GM23338 (cell line): ENCODE measurements around the gene EXPH5. TPM values are rescaled to one million over a fixed set of nuclear protein-coding genes. Genes with fewer than 3 reads are reported as not detected.

ENCODE experiments used
- ATAC-seq: fragments of 200-7000 bp; cut with Tn5 transposase; 3 replicates; pipeline ENCODE4 v1.9.1; 2020
- DNase-seq: peaks from one replicate; pipeline ENCODE4 v3.0.0-alpha.2; 2015; ENCODE audit warnings: low spot score
- H2AFZ ChIP-seq: fragments of 200-600 bp; sonication (generic); 2 replicates; pipeline ENCODE4 v1.8.0; 2016; ENCODE audit warnings: antibody characterized with exemption, mild to moderate bottlenecking, moderate library complexity
- H3F3A ChIP-seq: fragments of 200-600 bp; sonication (generic); replicated peaks from 2 replicates; pipeline ENCODE4 v1.8.0; 2017; ENCODE audit warnings: antibody characterized with exemption, mixed run types, low read depth
- H3K27ac ChIP-seq: fragments of 200-600 bp; sonication (generic); 2 replicates; pipeline ENCODE4 v1.6.1; 2016; ENCODE audit warnings: low read depth
- H3K27me3 ChIP-seq: fragments of 200-600 bp; sonication (generic); 2 replicates; pipeline ENCODE4 v1.8.0; 2016; ENCODE audit warnings: mild to moderate bottlenecking, mixed run types, moderate library complexity; ENCODE audit not compliant: insufficient read depth
- H3K36me3 ChIP-seq: fragments of 200-600 bp; sonication (generic); 2 replicates; pipeline ENCODE4 v1.8.0; 2016; ENCODE audit warnings: mild to moderate bottlenecking; ENCODE audit not compliant: insufficient read depth
- H3K4me1 ChIP-seq: fragments of 200-600 bp; sonication (generic); 2 replicates; pipeline ENCODE4 v1.8.0; 2016; ENCODE audit warnings: mild to moderate bottlenecking, moderate library complexity; ENCODE audit not compliant: insufficient read depth
- H3K4me2 ChIP-seq: fragments of 200-600 bp; sonication (generic); 2 replicates; pipeline ENCODE4 v1.7.1; 2017; ENCODE audit warnings: mixed run types
- H3K4me3 ChIP-seq: fragments of 200-600 bp; sonication (generic); 2 replicates; pipeline ENCODE4 v1.6.1; 2016; ENCODE audit warnings: mixed run types
- H3K79me2 ChIP-seq: fragments of 200-600 bp; sonication (generic); replicated peaks from 2 replicates; pipeline ENCODE4 v1.8.0; 2017; ENCODE audit warnings: mild to moderate bottlenecking; ENCODE audit not compliant: insufficient read depth
- H3K9me2 ChIP-seq: fragments of 200-600 bp; sonication (generic); 2 replicates; pipeline ENCODE4 v1.8.0; 2017; ENCODE audit not compliant: insufficient read depth
- H4K20me1 ChIP-seq: fragments of 200-600 bp; sonication (generic); replicated peaks from 2 replicates; pipeline ENCODE4 v1.8.0; 2017; ENCODE audit warnings: mild to moderate bottlenecking; ENCODE audit not compliant: insufficient read depth
- H3K27ac Mint-ChIP-seq: 2 replicates; pipeline ENCODE4 v1.8.0; 2020; ENCODE audit warnings: inconsistent platforms, mild to moderate bottlenecking, moderate library complexity, mixed read lengths
- H3K27me3 Mint-ChIP-seq: 3 replicates; pipeline ENCODE4 v1.8.0; 2022; ENCODE audit warnings: low read depth, mild to moderate bottlenecking, moderate library complexity, mixed read lengths, inconsistent platforms; ENCODE audit not compliant: insufficient read depth, poor library complexity
- H3K36me3 Mint-ChIP-seq: 3 replicates; pipeline ENCODE4 v1.8.0; 2021; ENCODE audit warnings: low read depth, mild to moderate bottlenecking, inconsistent platforms, moderate library complexity, mixed read lengths
- H3K4me1 Mint-ChIP-seq: 3 replicates; pipeline ENCODE4 v1.8.0; 2020; ENCODE audit warnings: mild to moderate bottlenecking, inconsistent platforms, mixed read lengths
- H3K4me3 Mint-ChIP-seq: 3 replicates; pipeline ENCODE4 v1.8.0; 2021; ENCODE audit warnings: moderate library complexity, mild to moderate bottlenecking, inconsistent platforms, mixed read lengths
- H3K9me3 Mint-ChIP-seq: 3 replicates; pipeline ENCODE4 v1.8.0; 2020; ENCODE audit warnings: moderate library complexity, mild to moderate bottlenecking, inconsistent platforms, mixed read lengths
- CREB1 ChIP-seq: fragments of 250-450 bp; sonication (Bioruptor Pico); IDR thresholded peaks from 2 replicates; pipeline ENCODE4 v1.5.0; 2020; ENCODE audit warnings: low read depth, mild to moderate bottlenecking, moderate library complexity
- EZH2 ChIP-seq: fragments of 200-600 bp; sonication (generic); IDR thresholded peaks from one replicate; pipeline ENCODE4 v1.8.0; 2017; ENCODE audit warnings: antibody characterized with exemption, mild to moderate bottlenecking, low read depth; ENCODE audit not compliant: unreplicated experiment
- JUNB ChIP-seq: IDR thresholded peaks from one replicate; pipeline ENCODE4 v1.6.1; 2016; ENCODE audit warnings: antibody characterized with exemption; ENCODE audit not compliant: unreplicated experiment
- NANOG ChIP-seq: IDR thresholded peaks from 2 replicates; pipeline ENCODE4 v1.6.1; 2016; ENCODE audit warnings: antibody characterized with exemption, borderline replicate concordance
- POLR2AphosphoS5 ChIP-seq: IDR thresholded peaks from 2 replicates; pipeline ENCODE4 v1.6.1; 2016; ENCODE audit warnings: antibody characterized with exemption, low read depth
- ZNF114 ChIP-seq: fragments of 250-450 bp; sonication (Bioruptor Pico); IDR thresholded peaks from 2 replicates; pipeline ENCODE4 v1.5.0; 2020; ENCODE audit warnings: mild to moderate bottlenecking, moderate library complexity
- polyA plus RNA-seq: library from polyadenylated mRNA; unstranded; fragments of >200 nt; fragmentation: Nextera tagmentation; extraction: Ambion mirVana; gene quantifications from 2 replicates; pipeline ENCODE4 v1.2.1, GENCODE V29; 2016
- total RNA-seq: library from RNA; depleted of rRNA; stranded (reverse); fragments of >200 nt; shearing (Covaris generic); gene quantifications from 2 replicates; pipeline ENCODE4 v1.2.3, GENCODE V29; 2014
- TF ChIP-seq, protein P1 (sequence below): fragments of 250-450 bp; sonication (Bioruptor Pico); IDR thresholded peaks from 2 replicates; pipeline ENCODE4 v1.5.0; 2020; ENCODE audit warnings: mild to moderate bottlenecking, moderate library complexity
- TF ChIP-seq, protein P2 (sequence below): IDR thresholded peaks from 2 replicates; pipeline ENCODE4 v1.6.1; 2016; ENCODE audit warnings: antibody characterized with exemption
- TF ChIP-seq, protein P3 (sequence below), 2 experiments: fragments of 200-600 bp in 1 of 2; sonication (generic) in 1 of 2; conservative IDR thresholded peaks; 2 replicates each; pipeline versions ENCODE4 v1.5.1 to v1.6.1; 2016 to 2017; ENCODE audit warnings: antibody characterized with exemption in 2 of 2, low read depth in 2 of 2, mild to moderate bottlenecking in 2 of 2, moderate library complexity in 1 of 2

The EXPH5 gene
- total and polyA plus RNA-seq, 2 experiments from 2014 or later, result 3.6 to 12.6 TPM

DNA sequence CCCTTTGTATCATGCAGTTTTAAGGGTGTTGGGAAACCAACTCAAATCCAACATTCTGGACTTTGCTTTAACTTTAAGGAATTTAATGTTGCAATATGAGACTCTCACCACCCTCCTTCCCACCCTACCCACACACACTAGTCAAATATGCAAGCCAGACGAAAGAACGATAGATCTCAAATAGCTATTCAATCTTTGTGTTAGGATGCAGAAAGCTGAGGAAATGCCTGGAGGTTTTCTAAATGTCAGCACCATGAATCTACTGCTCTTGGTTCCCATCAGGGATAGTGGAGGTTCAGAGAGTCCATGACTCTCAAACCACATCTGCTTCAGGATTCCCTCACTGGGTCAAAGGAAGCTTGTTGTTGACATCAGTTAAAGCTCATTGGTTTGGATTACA lies 33.7 kb downstream of the EXPH5 start (continued):
- TF ChIP-seq, protein P1, sequence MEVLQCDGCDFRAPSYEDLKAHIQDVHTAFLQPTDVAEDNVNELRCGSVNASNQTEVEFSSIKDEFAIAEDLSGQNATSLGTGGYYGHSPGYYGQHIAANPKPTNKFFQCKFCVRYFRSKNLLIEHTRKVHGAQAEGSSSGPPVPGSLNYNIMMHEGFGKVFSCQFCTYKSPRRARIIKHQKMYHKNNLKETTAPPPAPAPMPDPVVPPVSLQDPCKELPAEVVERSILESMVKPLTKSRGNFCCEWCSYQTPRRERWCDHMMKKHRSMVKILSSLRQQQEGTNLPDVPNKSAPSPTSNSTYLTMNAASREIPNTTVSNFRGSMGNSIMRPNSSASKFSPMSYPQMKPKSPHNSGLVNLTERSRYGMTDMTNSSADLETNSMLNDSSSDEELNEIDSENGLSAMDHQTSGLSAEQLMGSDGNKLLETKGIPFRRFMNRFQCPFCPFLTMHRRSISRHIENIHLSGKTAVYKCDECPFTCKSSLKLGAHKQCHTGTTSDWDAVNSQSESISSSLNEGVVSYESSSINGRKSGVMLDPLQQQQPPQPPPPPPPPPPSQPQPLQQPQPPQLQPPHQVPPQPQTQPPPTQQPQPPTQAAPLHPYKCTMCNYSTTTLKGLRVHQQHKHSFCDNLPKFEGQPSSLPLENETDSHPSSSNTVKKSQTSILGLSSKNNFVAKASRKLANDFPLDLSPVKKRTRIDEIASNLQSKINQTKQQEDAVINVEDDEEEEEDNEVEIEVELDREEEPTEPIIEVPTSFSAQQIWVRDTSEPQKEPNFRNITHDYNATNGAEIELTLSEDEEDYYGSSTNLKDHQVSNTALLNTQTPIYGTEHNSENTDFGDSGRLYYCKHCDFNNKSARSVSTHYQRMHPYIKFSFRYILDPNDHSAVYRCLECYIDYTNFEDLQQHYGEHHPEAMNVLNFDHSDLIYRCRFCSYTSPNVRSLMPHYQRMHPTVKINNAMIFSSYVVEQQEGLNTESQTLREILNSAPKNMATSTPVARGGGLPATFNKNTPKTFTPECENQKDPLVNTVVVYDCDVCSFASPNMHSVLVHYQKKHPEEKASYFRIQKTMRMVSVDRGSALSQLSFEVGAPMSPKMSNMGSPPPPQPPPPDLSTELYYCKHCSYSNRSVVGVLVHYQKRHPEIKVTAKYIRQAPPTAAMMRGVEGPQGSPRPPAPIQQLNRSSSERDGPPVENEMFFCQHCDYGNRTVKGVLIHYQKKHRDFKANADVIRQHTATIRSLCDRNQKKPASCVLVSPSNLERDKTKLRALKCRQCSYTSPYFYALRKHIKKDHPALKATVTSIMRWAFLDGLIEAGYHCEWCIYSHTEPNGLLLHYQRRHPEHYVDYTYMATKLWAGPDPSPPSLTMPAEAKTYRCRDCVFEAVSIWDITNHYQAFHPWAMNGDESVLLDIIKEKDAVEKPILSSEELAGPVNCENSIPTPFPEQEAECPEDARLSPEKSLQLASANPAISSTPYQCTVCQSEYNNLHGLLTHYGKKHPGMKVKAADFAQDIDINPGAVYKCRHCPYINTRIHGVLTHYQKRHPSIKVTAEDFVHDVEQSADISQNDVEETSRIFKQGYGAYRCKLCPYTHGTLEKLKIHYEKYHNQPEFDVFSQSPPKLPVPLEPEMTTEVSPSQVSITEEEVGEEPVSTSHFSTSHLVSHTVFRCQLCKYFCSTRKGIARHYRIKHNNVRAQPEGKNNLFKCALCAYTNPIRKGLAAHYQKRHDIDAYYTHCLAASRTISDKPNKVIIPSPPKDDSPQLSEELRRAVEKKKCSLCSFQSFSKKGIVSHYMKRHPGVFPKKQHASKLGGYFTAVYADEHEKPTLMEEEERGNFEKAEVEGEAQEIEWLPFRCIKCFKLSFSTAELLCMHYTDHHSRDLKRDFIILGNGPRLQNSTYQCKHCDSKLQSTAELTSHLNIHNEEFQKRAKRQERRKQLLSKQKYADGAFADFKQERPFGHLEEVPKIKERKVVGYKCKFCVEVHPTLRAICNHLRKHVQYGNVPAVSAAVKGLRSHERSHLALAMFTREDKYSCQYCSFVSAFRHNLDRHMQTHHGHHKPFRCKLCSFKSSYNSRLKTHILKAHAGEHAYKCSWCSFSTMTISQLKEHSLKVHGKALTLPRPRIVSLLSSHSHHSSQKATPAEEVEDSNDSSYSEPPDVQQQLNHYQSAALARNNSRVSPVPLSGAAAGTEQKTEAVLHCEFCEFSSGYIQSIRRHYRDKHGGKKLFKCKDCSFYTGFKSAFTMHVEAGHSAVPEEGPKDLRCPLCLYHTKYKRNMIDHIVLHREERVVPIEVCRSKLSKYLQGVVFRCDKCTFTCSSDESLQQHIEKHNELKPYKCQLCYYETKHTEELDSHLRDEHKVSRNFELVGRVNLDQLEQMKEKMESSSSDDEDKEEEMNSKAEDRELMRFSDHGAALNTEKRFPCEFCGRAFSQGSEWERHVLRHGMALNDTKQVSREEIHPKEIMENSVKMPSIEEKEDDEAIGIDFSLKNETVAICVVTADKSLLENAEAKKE (CRISPR knock-in tag), result no peak

DNA sequence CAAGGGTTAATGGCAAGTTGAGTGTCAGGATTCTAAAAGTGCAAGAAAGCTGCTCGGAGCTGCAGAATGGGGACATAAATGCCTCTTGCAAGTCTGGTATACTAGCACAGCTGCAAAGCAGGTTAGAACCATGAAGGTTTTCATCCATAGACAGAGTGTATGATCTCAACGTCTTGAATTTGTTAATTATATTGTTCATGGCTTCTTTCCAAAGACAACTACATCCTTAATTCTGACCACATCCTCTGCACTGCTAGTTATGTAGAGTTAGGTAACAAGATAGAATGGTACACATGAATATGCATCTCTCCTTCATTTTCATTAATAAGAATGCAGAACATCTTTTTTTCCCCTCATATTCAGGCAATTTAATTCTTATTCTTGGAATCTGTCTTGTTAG lies 34.2 kb downstream of the EXPH5 start:
- Histone ChIP-seq H3K79me2 (no peaks in the 10 kb centered on the region), H3K4me1 (no peaks in the 10 kb centered on the region), H3K27me3 (no peaks in the 10 kb centered on the region), H3K27ac (no peak overlapping the region), H3K36me3 (no peaks in the 10 kb centered on the region), H3K9me2 (no peaks in the 10 kb centered on the region), H4K20me1 (no peaks in the 10 kb centered on the region; the same call in 1 of the 2 replicates), H3F3A (no peaks in the 10 kb centered on the region), H3K4me3 (no peak overlapping the region), H2AFZ (no peak overlapping the region), H3K4me2 (no peak overlapping the region)
- DNase-seq, result no peak
- H3K27ac Mint-ChIP-seq, result no peak overlapping the region
- peaks cover 3% of the 10 kb centered on the region for H3K27me3 Mint-ChIP-seq
- no peak for TF ChIP-seq JUNB
- no peak for TF ChIP-seq EZH2
- no peak overlapping the region for H3K4me3 Mint-ChIP-seq
- ATAC-seq, result no peak
- no peaks in the 10 kb centered on the region for H3K36me3 Mint-ChIP-seq
- no peaks in the 10 kb centered on the region for H3K9me3 Mint-ChIP-seq
- H3K4me1 Mint-ChIP-seq, result peaks cover 17% of the 10 kb centered on the region

DNA sequence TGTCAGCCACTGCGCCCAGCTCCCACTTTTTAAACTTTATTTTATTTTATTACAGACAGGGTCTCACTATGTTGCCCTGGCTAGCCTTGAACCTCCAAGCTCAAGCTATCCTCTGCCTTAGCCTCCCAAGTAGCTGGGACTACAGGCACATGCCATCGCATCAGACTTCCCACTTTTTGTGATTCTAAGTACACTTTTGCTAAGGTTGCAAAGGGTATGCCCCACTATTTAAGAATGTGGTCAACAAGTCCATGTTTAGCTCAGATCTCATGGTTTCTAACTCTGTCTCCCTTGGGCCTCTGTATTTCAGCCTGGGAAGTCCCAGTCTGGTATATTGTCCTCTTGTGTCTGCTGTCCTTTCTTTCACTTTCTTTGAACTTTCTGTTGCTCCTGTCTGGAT lies 35.3 kb downstream of the EXPH5 start:
- no peaks in the 10 kb centered on the region for H3K9me2 ChIP-seq
- no peak overlapping the region for H3K27ac Mint-ChIP-seq
- H3K4me1 ChIP-seq, result no peaks in the 10 kb centered on the region
- TF ChIP-seq ZNF114 (CRISPR knock-in tag) (no peak), CREB1 (CRISPR knock-in tag) (no peak), NANOG (no peak), POLR2AphosphoS5 (no peak), EZH2 (no peak)
- TF ChIP-seq, protein P2, sequence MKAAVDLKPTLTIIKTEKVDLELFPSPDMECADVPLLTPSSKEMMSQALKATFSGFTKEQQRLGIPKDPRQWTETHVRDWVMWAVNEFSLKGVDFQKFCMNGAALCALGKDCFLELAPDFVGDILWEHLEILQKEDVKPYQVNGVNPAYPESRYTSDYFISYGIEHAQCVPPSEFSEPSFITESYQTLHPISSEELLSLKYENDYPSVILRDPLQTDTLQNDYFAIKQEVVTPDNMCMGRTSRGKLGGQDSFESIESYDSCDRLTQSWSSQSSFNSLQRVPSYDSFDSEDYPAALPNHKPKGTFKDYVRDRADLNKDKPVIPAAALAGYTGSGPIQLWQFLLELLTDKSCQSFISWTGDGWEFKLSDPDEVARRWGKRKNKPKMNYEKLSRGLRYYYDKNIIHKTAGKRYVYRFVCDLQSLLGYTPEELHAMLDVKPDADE, result no peak
- TF ChIP-seq, protein P3, sequence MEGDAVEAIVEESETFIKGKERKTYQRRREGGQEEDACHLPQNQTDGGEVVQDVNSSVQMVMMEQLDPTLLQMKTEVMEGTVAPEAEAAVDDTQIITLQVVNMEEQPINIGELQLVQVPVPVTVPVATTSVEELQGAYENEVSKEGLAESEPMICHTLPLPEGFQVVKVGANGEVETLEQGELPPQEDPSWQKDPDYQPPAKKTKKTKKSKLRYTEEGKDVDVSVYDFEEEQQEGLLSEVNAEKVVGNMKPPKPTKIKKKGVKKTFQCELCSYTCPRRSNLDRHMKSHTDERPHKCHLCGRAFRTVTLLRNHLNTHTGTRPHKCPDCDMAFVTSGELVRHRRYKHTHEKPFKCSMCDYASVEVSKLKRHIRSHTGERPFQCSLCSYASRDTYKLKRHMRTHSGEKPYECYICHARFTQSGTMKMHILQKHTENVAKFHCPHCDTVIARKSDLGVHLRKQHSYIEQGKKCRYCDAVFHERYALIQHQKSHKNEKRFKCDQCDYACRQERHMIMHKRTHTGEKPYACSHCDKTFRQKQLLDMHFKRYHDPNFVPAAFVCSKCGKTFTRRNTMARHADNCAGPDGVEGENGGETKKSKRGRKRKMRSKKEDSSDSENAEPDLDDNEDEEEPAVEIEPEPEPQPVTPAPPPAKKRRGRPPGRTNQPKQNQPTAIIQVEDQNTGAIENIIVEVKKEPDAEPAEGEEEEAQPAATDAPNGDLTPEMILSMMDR (conservative IDR thresholded peaks at IDR 0.05; ENCODE audit: low read depth in 2 of 2), result no peak

More for the DNA sequence above, 35.3 kb downstream of the EXPH5 start:
- Histone ChIP-seq H4K20me1 (no peaks in the 10 kb centered on the region; the same call in 1 of the 2 replicates), H3K27me3 (no peaks in the 10 kb centered on the region), H3K4me3 (no peak overlapping the region), H3K79me2 (no peaks in the 10 kb centered on the region), H3K27ac (no peak overlapping the region), H2AFZ (no peak overlapping the region), H3F3A (no peaks in the 10 kb centered on the region), H3K36me3 (no peaks in the 10 kb centered on the region), H3K4me2 (no peak overlapping the region)
- Mint-ChIP-seq H3K36me3 (no peaks in the 10 kb centered on the region), H3K27me3 (peaks cover 3% of the 10 kb centered on the region), H3K4me1 (peaks cover 16% of the 10 kb centered on the region), H3K4me3 (no peak overlapping the region), H3K9me3 (no peaks in the 10 kb centered on the region)
- no peak for DNase-seq
- ATAC-seq, result no peak
